Adrenal gland (tissue), 12 donors: ENCODE measurements around the gene MAP3K7CL. TPM values are rescaled to one million over a fixed set of nuclear protein-coding genes. Genes with fewer than 3 reads are reported as not detected.
A peak's percentile ranks its signal among the peaks of the same experiment; 100 is the strongest.

Experiments
- DNase-seq, 7 donors: peaks; one replicate each; pipeline ENCODE4 v3.0.0-alpha.2; 2019 to 2020
- H3K27ac ChIP-seq, 5 donors: fragments of 200-600 bp; sonication (generic) in 4 of 5; 1 replicate in 3 of 5; 2 replicates in 2 of 5; pipeline versions ENCODE4 v1.5.1 to v1.8.0; 2016 to 2020; ENCODE audit warnings: mild to moderate bottlenecking in 1 of 5
- H3K27me3 ChIP-seq: fragments of 200-600 bp; 2 replicates; pipeline ENCODE4 v1.8.0; 2021
- H3K36me3 ChIP-seq, 2 donors: fragments of 200-600 bp; replicated peaks in 1 of 2; 1 replicate in 1 of 2; 2 replicates in 1 of 2; pipeline versions ENCODE4 v1.5.1 to v1.8.0; 2018 to 2022
- H3K4me1 ChIP-seq, 2 donors: fragments of 200-600 bp; replicated peaks in 1 of 2; 1 replicate in 1 of 2; 2 replicates in 1 of 2; pipeline versions ENCODE4 v1.5.1 to v1.8.0; 2018 to 2021
- H3K4me3 ChIP-seq, 4 donors: fragments of 200-600 bp; sonication (generic) in 3 of 4; one replicate each; pipeline ENCODE4 v1.5.1; 2016 to 2018
- H3K9me3 ChIP-seq, 3 donors: fragments of 200-600 bp; sonication (generic) in 1 of 3; replicated peaks in 1 of 3; 1 replicate in 2 of 3; 2 replicates in 1 of 3; pipeline versions ENCODE4 v1.5.1 to v1.8.0; 2016 to 2021
- CTCF ChIP-seq, 6 experiments: fragments of 450-650 bp in 4 of 6; fragments of 200-600 bp in 2 of 6; sonication (generic) in 1 of 6; IDR thresholded peaks; 1 replicate in 5 of 6; 2 replicates in 1 of 6; pipeline versions ENCODE4 v1.5.1 to v1.8.0; 2016 to 2021; ENCODE audit warnings: antibody characterized with exemption in 6 of 6, mild to moderate bottlenecking in 2 of 6, moderate library complexity in 1 of 6
- POLR2A ChIP-seq, 2 donors: fragments of 450-650 bp; IDR thresholded peaks; one replicate each; pipeline ENCODE4 v1.6.1; 2017; ENCODE audit warnings: antibody characterized with exemption in 2 of 2, mild to moderate bottlenecking in 2 of 2, moderate library complexity in 1 of 2
- WGBS, 4 donors: extraction: QIAGEN DNeasy Blood & Tissue Kit in 2 of 4; methylation state at CpG; one replicate each; pipeline versions ENCODE4 v1.1.5 to v1.1.7; 2013 to 2017; 5-methylcytosine and 5-hydroxymethylcytosine counted together
- intact Hi-C, 2 donors: fragments of 100-400 bp; cut with DNase I; formaldehyde crosslinking; loops; one replicate each; pipeline versions ENCODE4 v1.14.1 to v1.15.0; 2022 to 2023
- polyA plus RNA-seq, 3 donors: library from polyadenylated mRNA; stranded (reverse); fragments of 200-250 nt in 2 of 3; fragments of 350-450 nt in 1 of 3; fragmentation: Illumina TruSeq in 1 of 3; extraction: RNeasy Lipid Tissue Mini Kit (QIAGEN cat#74804) in 1 of 3; gene quantifications; one replicate each; pipeline ENCODE4 v1.2.3, GENCODE V29; 2013 to 2014
- total RNA-seq, 9 donors: library from RNA; depleted of rRNA in 4 of 9; stranded (reverse); fragments of >200 nt in 4 of 9; fragments of 120-200 nt in 1 of 9; fragmentation: NEBNext Ultra II Directional in 1 of 9; extraction: Animal tissue kit (Norgen Biotek cat#: 25700) in 1 of 9; gene quantifications; one replicate each; pipeline versions ENCODE4 v1.1.0 to v1.2.4, GENCODE V29; 2013 to 2023
- donor health status: healthy with polysubstance abuse.
- donor health status: Bipolar disorder and iron deficiency.
- donor health status: DM: yes; HTN: yes; CAD: no.
- donor health status: DM: no; HTN: no; CAD: no.
- donor health status: DM: no; HTN: no; CAD: no.
- donor health status: DM: yes; HTN: yes; CAD: no.

The MAP3K7CL gene
- total and polyA plus RNA-seq, 12 donors: 3.6 to 29.5 (median 16.9) TPM

- intact Hi-C loops: no loop called here
- Histone ChIP-seq H3K9me3 (no peaks in the 10 kb centered on the region), H3K27me3 (no peaks in the 10 kb centered on the region), H3K27ac (no peak overlapping the region), H3K4me1 (peaks cover 23% of the 10 kb centered on the region in 2 donors), H3K4me3 (no peak overlapping the region), H3K36me3 (no peaks in the 10 kb centered on the region)
- TF ChIP-seq CTCF (IDR thresholded peaks at IDR 0.05) (no peak), POLR2A (IDR thresholded peaks at IDR 0.05) (no peak)
- DNase-seq: no peak
- WGBS, 4 donors: 79 to 100% (median 90%) methylated on average over 1 of the region's 1 CpG
These were observed 47.4 kb downstream of the MAP3K7CL start for GRCh38 chr21:29177800-29178199.

- intact Hi-C loops: no loop called here
- no peak overlapping the region for H3K4me3 ChIP-seq
- no peak overlapping the region for H3K27ac ChIP-seq
- no peak for DNase-seq
- no peaks in the 10 kb centered on the region for H3K36me3 ChIP-seq
- peaks cover 28 to 33% of the 10 kb centered on the region in 2 donors for H3K4me1 ChIP-seq
- H3K9me3 ChIP-seq: no peaks in the 10 kb centered on the region
- 85 to 91% (median 88%) methylated on average over 7 of the region's 7 CpGs for WGBS, 4 donors
- no peaks in the 10 kb centered on the region for H3K27me3 ChIP-seq
- TF ChIP-seq CTCF (IDR thresholded peaks at IDR 0.05) (no peak), POLR2A (IDR thresholded peaks at IDR 0.05) (no peak)
These were observed 48.5 kb downstream of the MAP3K7CL start for GRCh38 chr21:29178926-29179325.

- no peak overlapping the region for H3K4me3 ChIP-seq
- peaks cover 28 to 33% of the 10 kb centered on the region in 2 donors for H3K4me1 ChIP-seq
- no peak for DNase-seq
- intact Hi-C loops: no loop called here
- no peaks in the 10 kb centered on the region for H3K36me3 ChIP-seq
- no peak for TF ChIP-seq CTCF (IDR thresholded peaks at IDR 0.05)
- TF ChIP-seq POLR2A (IDR thresholded peaks at IDR 0.05): no peak
- H3K27me3 ChIP-seq: no peaks in the 10 kb centered on the region
- H3K9me3 ChIP-seq: no peaks in the 10 kb centered on the region
- no peak overlapping the region for H3K27ac ChIP-seq
- WGBS, 4 donors: 88 to 100% (median 90%) methylated on average over 1 of the region's 1 CpG
These were observed 49.1 kb downstream of the MAP3K7CL start for GRCh38 chr21:29179503-29179902.

- Histone ChIP-seq H3K27me3 (no peaks in the 10 kb centered on the region), H3K36me3 (no peaks in the 10 kb centered on the region), H3K4me3 (peak overlapping the region in 2 of 4 donors; percentile 41 to 53), H3K27ac (peak overlapping the region; percentile 93 to 99 (median 96)), H3K9me3 (no peaks in the 10 kb centered on the region), H3K4me1 (peaks cover 20 to 30% of the 10 kb centered on the region in 2 donors)
- WGBS, 4 donors: 11 to 15% (median 13%) methylated on average over 9 of the region's 9 CpGs
- intact Hi-C loops: no loop called here
- DNase-seq: peak; percentile 65 to 89 (median 82)
- TF ChIP-seq POLR2A (IDR thresholded peaks at IDR 0.05) (peak in 1 of 2 donors; percentile 75), CTCF (IDR thresholded peaks at IDR 0.05) (no peak)
These were observed 51.5 kb downstream of the MAP3K7CL start for GRCh38 chr21:29181799-29182470.
